OCI-LY3 (cell line): ENCODE data around the gene CLSTN1.

Experiments used
- EZH2phosphoT487 ChIP-seq: fragments of 200-600 bp; shearing (Covaris generic); IDR thresholded peaks from 2 replicates; pipeline ENCODE4 v1.6.1; 2018; ENCODE audit warnings: antibody characterized with exemption, mixed run types, low read depth
- TF ChIP-seq, protein P1 (sequence below): fragments of 200-600, 300-600 bp; sonication (generic); IDR thresholded peaks from 2 replicates; pipeline ENCODE4 v1.5.1; 2014; ENCODE audit warnings: antibody characterized with exemption, low read length, low read depth

DNA sequence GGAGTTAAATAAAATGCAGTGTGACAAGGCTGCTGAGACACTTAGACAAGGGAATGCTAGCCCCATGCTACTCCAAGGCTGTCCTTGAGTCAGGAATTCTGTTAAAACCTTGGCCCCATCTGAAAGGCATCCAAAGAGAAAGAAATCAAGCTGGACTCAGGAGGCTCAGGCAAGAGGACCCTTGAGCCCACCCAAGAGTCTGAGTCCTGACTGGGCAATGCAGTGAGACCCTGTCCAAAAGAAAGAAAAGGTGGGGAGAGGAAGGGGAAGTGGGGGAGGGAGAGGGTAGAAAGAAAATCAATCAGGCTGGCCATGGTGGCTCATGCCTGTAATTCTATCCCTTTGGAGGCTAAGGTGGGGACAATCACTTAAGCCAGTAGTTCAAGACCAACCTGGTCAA, 26.7 kb downstream of the CLSTN1 start:
- TF ChIP-seq, protein P1, sequence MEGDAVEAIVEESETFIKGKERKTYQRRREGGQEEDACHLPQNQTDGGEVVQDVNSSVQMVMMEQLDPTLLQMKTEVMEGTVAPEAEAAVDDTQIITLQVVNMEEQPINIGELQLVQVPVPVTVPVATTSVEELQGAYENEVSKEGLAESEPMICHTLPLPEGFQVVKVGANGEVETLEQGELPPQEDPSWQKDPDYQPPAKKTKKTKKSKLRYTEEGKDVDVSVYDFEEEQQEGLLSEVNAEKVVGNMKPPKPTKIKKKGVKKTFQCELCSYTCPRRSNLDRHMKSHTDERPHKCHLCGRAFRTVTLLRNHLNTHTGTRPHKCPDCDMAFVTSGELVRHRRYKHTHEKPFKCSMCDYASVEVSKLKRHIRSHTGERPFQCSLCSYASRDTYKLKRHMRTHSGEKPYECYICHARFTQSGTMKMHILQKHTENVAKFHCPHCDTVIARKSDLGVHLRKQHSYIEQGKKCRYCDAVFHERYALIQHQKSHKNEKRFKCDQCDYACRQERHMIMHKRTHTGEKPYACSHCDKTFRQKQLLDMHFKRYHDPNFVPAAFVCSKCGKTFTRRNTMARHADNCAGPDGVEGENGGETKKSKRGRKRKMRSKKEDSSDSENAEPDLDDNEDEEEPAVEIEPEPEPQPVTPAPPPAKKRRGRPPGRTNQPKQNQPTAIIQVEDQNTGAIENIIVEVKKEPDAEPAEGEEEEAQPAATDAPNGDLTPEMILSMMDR: no peak
- TF ChIP-seq EZH2phosphoT487: no peak
